Measurements from ENCODE around the gene ALDH1B1.

The ALDH1B1 gene

GRCh38 chr9:38442473-38443096, 50.1 kb downstream of the ALDH1B1 start:
- DNase-seq = no peak

GRCh38 chr9:38443181-38443580, 50.7 kb downstream of the ALDH1B1 start:
- no peak for DNase-seq

- DNase-seq = no peak
Measured at GRCh38 chr9:38443597-38443996, 51.1 kb downstream of the ALDH1B1 start.

GRCh38 chr9:38445154-38446043, 52.9 kb downstream of the ALDH1B1 start:
- no peak for DNase-seq

GRCh38 chr9:38447703-38448102, 55.2 kb downstream of the ALDH1B1 start:
- no peak for DNase-seq
